Right lobe of liver (tissue), 4 donors: ENCODE measurements around the gene COX7A2L.

Experiments used
- CTCF ChIP-seq, 4 donors: fragments of 200-600 bp in 3 of 4; fragments of 450-650 bp in 1 of 4; IDR thresholded peaks; one replicate each; pipeline versions ENCODE4 v1.5.1 to v1.8.0; 2016 to 2022; ENCODE audit warnings: antibody characterized with exemption in 4 of 4, mild to moderate bottlenecking in 2 of 4
- POLR2A ChIP-seq: fragments of 450-650 bp; IDR thresholded peaks from one replicate; pipeline ENCODE4 v1.6.1; 2017; ENCODE audit warnings: antibody characterized with exemption, mild to moderate bottlenecking
- donor health status: DM: no; HTN: no; CAD: no.
- donor health status: DM: no; HTN: no; CAD: no.
- donor health status: DM: no; HTN: yes; CAD: no.

GRCh38 chr2:42367835-42368234 lies 6.8 kb upstream of the COX7A2L start:
- no peak for TF ChIP-seq CTCF (IDR thresholded peaks at IDR 0.05)
- TF ChIP-seq POLR2A, result no peak
